KOPT-K1 (cell line): ENCODE results near the gene SIGLEC7.

ENCODE experiments used
- H3K27ac ChIP-seq: fragments of 200-600 bp; sonication (generic); 2 replicates; pipeline ENCODE4 v1.5.1; 2016; ENCODE audit warnings: antibody characterized with exemption, mild to moderate bottlenecking, low read depth, low read length; ENCODE audit not compliant: poor library complexity, severe bottlenecking
- H3K36me3 ChIP-seq: fragments of 200-600 bp; sonication (generic); 2 replicates; pipeline ENCODE4 v1.5.1; 2017; ENCODE audit warnings: antibody characterized with exemption, mild to moderate bottlenecking, low read length, moderate library complexity; ENCODE audit not compliant: insufficient read depth
- H3K9me3 ChIP-seq: fragments of 200-600 bp; sonication (generic); 2 replicates; pipeline ENCODE4 v1.5.1; 2017; ENCODE audit warnings: antibody characterized with exemption, low read length, mild to moderate bottlenecking; ENCODE audit not compliant: insufficient read depth, poor library complexity, severe bottlenecking

The SIGLEC7 gene

GRCh38 chr19:51142119-51142518, at the start of gene SIGLEC7:
Gene SIGLEC7, plus strand, starts transcription at chr19:51142301. Its CDS starts 69 bp downstream, at chr19:51142370.
- Histone ChIP-seq H3K9me3 (peaks cover 10% of the 10 kb centered on the region), H3K27ac (no peak within 1 kb of the TSS), H3K36me3 (no peaks in the 10 kb centered on the region)

- Histone ChIP-seq H3K9me3 (no peaks in the 10 kb centered on the region), H3K36me3 (peaks cover 15% of the 10 kb centered on the region; the same call in 1 of the 2 replicates), H3K27ac (no peak overlapping the region)
These were observed 49.0 kb upstream of the SIGLEC7 start for GRCh38 chr19:51093101-51093500.

GRCh38 chr19:51093510-51094345, 48.4 kb upstream of the SIGLEC7 start:
- Histone ChIP-seq H3K9me3 (no peaks in the 10 kb centered on the region), H3K27ac (no peak overlapping the region), H3K36me3 (peaks cover 18% of the 10 kb centered on the region; the same call in 1 of the 2 replicates)

GRCh38 chr19:51094696-51095279, 47.3 kb upstream of the SIGLEC7 start:
- Histone ChIP-seq H3K27ac (no peak overlapping the region), H3K36me3 (peaks cover 26% of the 10 kb centered on the region; the same call in 1 of the 2 replicates)

GRCh38 chr19:51096473-51097165, 45.5 kb upstream of the SIGLEC7 start:
- Histone ChIP-seq H3K27ac (no peak overlapping the region), H3K9me3 (no peaks in the 10 kb centered on the region), H3K36me3 (peaks cover 44% of the 10 kb centered on the region)

More at GRCh38 chr19:51094696-51095279, 47.3 kb upstream of the SIGLEC7 start:
- no peaks in the 10 kb centered on the region for H3K9me3 ChIP-seq

GRCh38 chr19:51097166-51097738, 44.8 kb upstream of the SIGLEC7 start:
- H3K36me3 ChIP-seq: peaks cover 49% of the 10 kb centered on the region
- no peaks in the 10 kb centered on the region for H3K9me3 ChIP-seq
- no peak overlapping the region for H3K27ac ChIP-seq

- Histone ChIP-seq H3K36me3 (peaks cover 55% of the 10 kb centered on the region), H3K27ac (no peak overlapping the region), H3K9me3 (no peaks in the 10 kb centered on the region)
These were observed 44.3 kb upstream of the SIGLEC7 start for GRCh38 chr19:51097796-51098195.

GRCh38 chr19:51098365-51099046, 43.6 kb upstream of the SIGLEC7 start:
- peaks cover 62% of the 10 kb centered on the region for H3K36me3 ChIP-seq
- no peak overlapping the region for H3K27ac ChIP-seq
- H3K9me3 ChIP-seq: no peaks in the 10 kb centered on the region

- Histone ChIP-seq H3K9me3 (no peaks in the 10 kb centered on the region), H3K36me3 (peaks cover 66% of the 10 kb centered on the region), H3K27ac (no peak overlapping the region)
These were observed 43.1 kb upstream of the SIGLEC7 start for GRCh38 chr19:51099047-51099382.

GRCh38 chr19:51100601-51101000, 41.5 kb upstream of the SIGLEC7 start:
- peaks cover 78% of the 10 kb centered on the region for H3K36me3 ChIP-seq
- no peaks in the 10 kb centered on the region for H3K9me3 ChIP-seq
- no peak overlapping the region for H3K27ac ChIP-seq

GRCh38 chr19:51101171-51101865, 40.8 kb upstream of the SIGLEC7 start:
- peaks cover 78% of the 10 kb centered on the region for H3K36me3 ChIP-seq
- H3K9me3 ChIP-seq: no peaks in the 10 kb centered on the region
- H3K27ac ChIP-seq: no peak overlapping the region

GRCh38 chr19:51102991-51103390, 39.1 kb upstream of the SIGLEC7 start:
- Histone ChIP-seq H3K27ac (no peak overlapping the region), H3K9me3 (no peaks in the 10 kb centered on the region), H3K36me3 (peaks cover 64% of the 10 kb centered on the region)

- Histone ChIP-seq H3K9me3 (no peaks in the 10 kb centered on the region), H3K27ac (no peak overlapping the region), H3K36me3 (peaks cover 60% of the 10 kb centered on the region)
These were observed 38.2 kb upstream of the SIGLEC7 start for GRCh38 chr19:51103926-51104341.

- Histone ChIP-seq H3K36me3 (peaks cover 26% of the 10 kb centered on the region), H3K9me3 (no peaks in the 10 kb centered on the region), H3K27ac (peak overlapping the region; percentile 67)
These were observed 34.6 kb upstream of the SIGLEC7 start for GRCh38 chr19:51107406-51108065.
